Measurements from ENCODE around the gene BAX. TPM values are rescaled to one million over a fixed set of nuclear protein-coding genes. Genes with fewer than 3 reads are reported as not detected.

The BAX gene
- total and polyA plus RNA-seq, 2 of the 13 experiments (the other 11 are each of a cell fraction or from before 2014, with no cell fraction given): 139 to 176 TPM

- no peak for TF ChIP-seq IKZF4 (CRISPR knock-in tag; IDR thresholded peaks at IDR 0.05; ENCODE audit: borderline replicate concordance, low read depth, not compliant biosample characterization)
- 0 out of 2 replicates have a peak, but pooled peaks have one; percentile 7 for TF ChIP-seq NFYC (CRISPR knock-in tag; IDR thresholded peaks at IDR 0.05)
- 0 out of 2 replicates have a peak, but pooled peaks have one; percentile 20 for TF ChIP-seq ZNF629 (CRISPR knock-in tag; conservative IDR thresholded peaks at IDR 0.05)
- peak; percentile 74 for TF ChIP-seq ZSCAN9 (CRISPR knock-in tag; IDR thresholded peaks at IDR 0.05; ENCODE audit: borderline replicate concordance)
- TF ChIP-seq DMAP1 (CRISPR knock-in tag; IDR thresholded peaks at IDR 0.05): peak; percentile 95
- TF ChIP-seq MXD4 (CRISPR knock-in tag; IDR thresholded peaks at IDR 0.05): peak; percentile 74; the same call in 1 of the 2 replicates
- TF ChIP-seq, protein P1, sequence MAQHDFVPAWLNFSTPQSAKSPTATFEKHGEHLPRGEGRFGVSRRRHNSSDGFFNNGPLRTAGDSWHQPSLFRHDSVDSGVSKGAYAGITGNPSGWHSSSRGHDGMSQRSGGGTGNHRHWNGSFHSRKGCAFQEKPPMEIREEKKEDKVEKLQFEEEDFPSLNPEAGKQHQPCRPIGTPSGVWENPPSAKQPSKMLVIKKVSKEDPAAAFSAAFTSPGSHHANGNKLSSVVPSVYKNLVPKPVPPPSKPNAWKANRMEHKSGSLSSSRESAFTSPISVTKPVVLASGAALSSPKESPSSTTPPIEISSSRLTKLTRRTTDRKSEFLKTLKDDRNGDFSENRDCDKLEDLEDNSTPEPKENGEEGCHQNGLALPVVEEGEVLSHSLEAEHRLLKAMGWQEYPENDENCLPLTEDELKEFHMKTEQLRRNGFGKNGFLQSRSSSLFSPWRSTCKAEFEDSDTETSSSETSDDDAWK (CRISPR knock-in tag; IDR thresholded peaks at IDR 0.05): no peak
- no peak for TF ChIP-seq HCFC1 (IDR thresholded peaks at IDR 0.05; ENCODE audit: low read depth, low read length)
- peak; percentile 41; the same call in 1 of the 2 replicates for TF ChIP-seq FOXK2 (IDR thresholded peaks at IDR 0.05)
- TF ChIP-seq NRL (CRISPR knock-in tag; IDR thresholded peaks at IDR 0.05; ENCODE audit: borderline replicate concordance): peak; percentile 55; the same call in 1 of the 2 replicates
- no peak for TF ChIP-seq ZNF569 (CRISPR knock-in tag; IDR thresholded peaks at IDR 0.05; ENCODE audit: borderline replicate concordance)
- TF ChIP-seq ZNF652 (CRISPR knock-in tag; IDR thresholded peaks at IDR 0.05; ENCODE audit: borderline replicate concordance, low read depth): 0 out of 2 replicates have a peak, but pooled peaks have one; percentile 7
- peak; percentile 60; the same call in 1 of the 2 replicates for TF ChIP-seq BRD4 (CRISPR knock-in tag; IDR thresholded peaks at IDR 0.05)
- 0 out of 2 replicates have a peak, but pooled peaks have one; percentile 78 for TF ChIP-seq TMF1 (CRISPR knock-in tag; IDR thresholded peaks at IDR 0.05; ENCODE audit: low read depth)
- peak; percentile 79 for TF ChIP-seq ZNF639 (CRISPR knock-in tag; conservative IDR thresholded peaks at IDR 0.05)
- TF ChIP-seq FOXP1 (IDR thresholded peaks at IDR 0.05): no peak
- TF ChIP-seq FOXP1 (CRISPR knock-in tag; IDR thresholded peaks at IDR 0.05): peak; percentile 28; the same call in 1 of the 2 replicates
- peak; percentile 63 for TF ChIP-seq ETV5 (CRISPR knock-in tag; IDR thresholded peaks at IDR 0.05; ENCODE audit: borderline replicate concordance)
- peak; percentile 82 for TF ChIP-seq ZNF124 (CRISPR knock-in tag; IDR thresholded peaks at IDR 0.05)
- no peak for TF ChIP-seq ETS1 (CRISPR knock-in tag; IDR thresholded peaks at IDR 0.05)
- TF ChIP-seq, protein P2, sequence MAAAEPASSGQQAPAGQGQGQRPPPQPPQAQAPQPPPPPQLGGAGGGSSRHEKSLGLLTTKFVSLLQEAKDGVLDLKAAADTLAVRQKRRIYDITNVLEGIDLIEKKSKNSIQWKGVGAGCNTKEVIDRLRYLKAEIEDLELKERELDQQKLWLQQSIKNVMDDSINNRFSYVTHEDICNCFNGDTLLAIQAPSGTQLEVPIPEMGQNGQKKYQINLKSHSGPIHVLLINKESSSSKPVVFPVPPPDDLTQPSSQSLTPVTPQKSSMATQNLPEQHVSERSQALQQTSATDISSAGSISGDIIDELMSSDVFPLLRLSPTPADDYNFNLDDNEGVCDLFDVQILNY (CRISPR knock-in tag; conservative IDR thresholded peaks at IDR 0.05): peak; percentile 89
- TF ChIP-seq IRX3 (CRISPR knock-in tag; IDR thresholded peaks at IDR 0.05; ENCODE audit: borderline replicate concordance, low read depth): peak; percentile 68; the same call in 1 of the 2 replicates
Observed at GRCh38 chr19:48963371-48964204, 8.9 kb downstream of the BAX start (continued).
